Stimulated activated naive CD8-positive, alpha-beta T cell treated with anti-CD3 and anti-CD28 coated beads, Interleukin-15, Interleukin-2, amounts not matched to agents 100 ng/mL and 50 ng/mL, for 24 hours (primary cell): ENCODE measurements around the gene RPA1.

Source experiments
- H3K27ac Mint-ChIP-seq: one replicate; pipeline ENCODE4 v1.8.0; 2021; ENCODE audit warnings: mild to moderate bottlenecking, mixed read lengths
- H3K27me3 Mint-ChIP-seq: one replicate; pipeline ENCODE4 v1.8.0; 2021; ENCODE audit warnings: mixed read lengths
- H3K36me3 Mint-ChIP-seq: one replicate; pipeline ENCODE4 v1.8.0; 2021; ENCODE audit warnings: low read depth, mixed read lengths
- H3K4me1 Mint-ChIP-seq: one replicate; pipeline ENCODE4 v1.8.0; 2021; ENCODE audit warnings: low read depth, mixed read lengths
- H3K4me3 Mint-ChIP-seq: one replicate; pipeline ENCODE4 v1.8.0; 2021; ENCODE audit warnings: mild to moderate bottlenecking, mixed read lengths
- H3K9me3 Mint-ChIP-seq: one replicate; pipeline ENCODE4 v1.8.0; 2021; ENCODE audit warnings: mixed read lengths

The RPA1 gene

GRCh38 chr17:1920948-1921351 is 91.1 kb downstream of the RPA1 start:
- no peak overlapping the region for H3K4me3 Mint-ChIP-seq
- no peaks in the 10 kb centered on the region for H3K9me3 Mint-ChIP-seq
- no peaks in the 10 kb centered on the region for H3K27me3 Mint-ChIP-seq
- H3K4me1 Mint-ChIP-seq, result no peaks in the 10 kb centered on the region
- no peak overlapping the region for H3K27ac Mint-ChIP-seq
- H3K36me3 Mint-ChIP-seq, result no peaks in the 10 kb centered on the region

GRCh38 chr17:1928976-1929375 is 99.2 kb downstream of the RPA1 start:
- Mint-ChIP-seq H3K9me3 (no peaks in the 10 kb centered on the region), H3K4me1 (no peaks in the 10 kb centered on the region), H3K36me3 (no peaks in the 10 kb centered on the region), H3K27ac (no peak overlapping the region), H3K27me3 (peaks cover 3% of the 10 kb centered on the region), H3K4me3 (no peak overlapping the region)

GRCh38 chr17:1930337-1930645 is 100.5 kb downstream of the RPA1 start:
- no peaks in the 10 kb centered on the region for H3K4me1 Mint-ChIP-seq
- no peak overlapping the region for H3K27ac Mint-ChIP-seq
- no peaks in the 10 kb centered on the region for H3K36me3 Mint-ChIP-seq
- H3K9me3 Mint-ChIP-seq, result no peaks in the 10 kb centered on the region
- H3K27me3 Mint-ChIP-seq, result peaks cover 3% of the 10 kb centered on the region
- no peak overlapping the region for H3K4me3 Mint-ChIP-seq

- no peak overlapping the region for H3K27ac Mint-ChIP-seq
Observed at GRCh38 chr17:1931844-1932579, 102.2 kb downstream of the RPA1 start.

GRCh38 chr17:1933875-1934715 is 104.3 kb downstream of the RPA1 start:
- Mint-ChIP-seq H3K27ac (no peak overlapping the region), H3K4me3 (no peak overlapping the region), H3K4me1 (no peaks in the 10 kb centered on the region), H3K27me3 (peaks cover 3% of the 10 kb centered on the region), H3K36me3 (no peaks in the 10 kb centered on the region), H3K9me3 (no peaks in the 10 kb centered on the region)

More at GRCh38 chr17:1931844-1932579, 102.2 kb downstream of the RPA1 start:
- H3K4me3 Mint-ChIP-seq, result no peak overlapping the region
- peaks cover 3% of the 10 kb centered on the region for H3K27me3 Mint-ChIP-seq
- no peaks in the 10 kb centered on the region for H3K9me3 Mint-ChIP-seq
- H3K4me1 Mint-ChIP-seq, result no peaks in the 10 kb centered on the region
- no peaks in the 10 kb centered on the region for H3K36me3 Mint-ChIP-seq

- H3K4me1 Mint-ChIP-seq, result no peaks in the 10 kb centered on the region
- H3K27me3 Mint-ChIP-seq, result peaks cover 3% of the 10 kb centered on the region
- no peak overlapping the region for H3K27ac Mint-ChIP-seq
- no peaks in the 10 kb centered on the region for H3K36me3 Mint-ChIP-seq
- no peak overlapping the region for H3K4me3 Mint-ChIP-seq
- H3K9me3 Mint-ChIP-seq, result no peaks in the 10 kb centered on the region
Observed at GRCh38 chr17:1934901-1935300, 105.1 kb downstream of the RPA1 start.

- Mint-ChIP-seq H3K9me3 (no peaks in the 10 kb centered on the region), H3K27ac (no peak overlapping the region), H3K4me3 (no peak overlapping the region), H3K4me1 (no peaks in the 10 kb centered on the region), H3K27me3 (no peaks in the 10 kb centered on the region), H3K36me3 (no peaks in the 10 kb centered on the region)
Observed at GRCh38 chr17:1936766-1937165, 107.0 kb downstream of the RPA1 start.

GRCh38 chr17:1937461-1937860 is 107.7 kb downstream of the RPA1 start:
- H3K27ac Mint-ChIP-seq, result no peak overlapping the region
- H3K4me1 Mint-ChIP-seq, result no peaks in the 10 kb centered on the region
- no peak overlapping the region for H3K4me3 Mint-ChIP-seq
- no peaks in the 10 kb centered on the region for H3K9me3 Mint-ChIP-seq
- no peaks in the 10 kb centered on the region for H3K36me3 Mint-ChIP-seq
- no peaks in the 10 kb centered on the region for H3K27me3 Mint-ChIP-seq

- Mint-ChIP-seq H3K27ac (no peak overlapping the region), H3K9me3 (no peaks in the 10 kb centered on the region), H3K36me3 (no peaks in the 10 kb centered on the region), H3K4me3 (no peak overlapping the region), H3K4me1 (no peaks in the 10 kb centered on the region), H3K27me3 (no peaks in the 10 kb centered on the region)
Observed at GRCh38 chr17:1939981-1940809, 110.4 kb downstream of the RPA1 start.

- Mint-ChIP-seq H3K36me3 (no peaks in the 10 kb centered on the region), H3K27ac (no peak overlapping the region), H3K4me3 (no peak overlapping the region), H3K4me1 (no peaks in the 10 kb centered on the region), H3K27me3 (no peaks in the 10 kb centered on the region), H3K9me3 (no peaks in the 10 kb centered on the region)
Observed at GRCh38 chr17:1940810-1941185, 111.0 kb downstream of the RPA1 start.

- Mint-ChIP-seq H3K4me3 (no peak overlapping the region), H3K27ac (no peak overlapping the region), H3K27me3 (no peaks in the 10 kb centered on the region), H3K36me3 (no peaks in the 10 kb centered on the region), H3K9me3 (no peaks in the 10 kb centered on the region), H3K4me1 (no peaks in the 10 kb centered on the region)
Observed at GRCh38 chr17:1941272-1942065, 111.7 kb downstream of the RPA1 start.

- no peak overlapping the region for H3K4me3 Mint-ChIP-seq
- H3K4me1 Mint-ChIP-seq, result no peaks in the 10 kb centered on the region
- H3K27ac Mint-ChIP-seq, result no peak overlapping the region
- H3K9me3 Mint-ChIP-seq, result no peaks in the 10 kb centered on the region
- H3K36me3 Mint-ChIP-seq, result no peaks in the 10 kb centered on the region
- H3K27me3 Mint-ChIP-seq, result no peaks in the 10 kb centered on the region
Observed at GRCh38 chr17:1942066-1942365, 112.2 kb downstream of the RPA1 start.

- Mint-ChIP-seq H3K27ac (no peak overlapping the region), H3K4me1 (no peaks in the 10 kb centered on the region), H3K4me3 (no peak overlapping the region), H3K27me3 (no peaks in the 10 kb centered on the region), H3K9me3 (no peaks in the 10 kb centered on the region), H3K36me3 (no peaks in the 10 kb centered on the region)
Observed at GRCh38 chr17:1942666-1943435, 113.0 kb downstream of the RPA1 start.

- Mint-ChIP-seq H3K4me1 (no peaks in the 10 kb centered on the region), H3K9me3 (no peaks in the 10 kb centered on the region), H3K27ac (no peak overlapping the region), H3K27me3 (no peaks in the 10 kb centered on the region), H3K36me3 (no peaks in the 10 kb centered on the region), H3K4me3 (no peak overlapping the region)
Observed at GRCh38 chr17:1943436-1943831, 113.6 kb downstream of the RPA1 start.
